Liver (tissue), 3 donors: ENCODE measurements around the gene CCR4.

Source experiments
- EGR1 ChIP-seq, 2 donors: IDR thresholded peaks; 2 replicates each; pipeline ENCODE4 v1.6.1; 2016 to 2018; ENCODE audit warnings: antibody characterized with exemption in 2 of 2, low read depth in 2 of 2
- GABPA ChIP-seq, 2 donors: IDR thresholded peaks in 1 of 2; conservative IDR thresholded peaks in 1 of 2; 2 replicates each; pipeline ENCODE4 v1.6.1; 2016; ENCODE audit warnings: antibody characterized with exemption in 2 of 2, mild to moderate bottlenecking in 1 of 2, moderate library complexity in 1 of 2
- HNF4G ChIP-seq: IDR thresholded peaks from 2 replicates; pipeline ENCODE4 v1.6.1; 2016; ENCODE audit warnings: antibody characterized with exemption
- JUND ChIP-seq, 2 donors: IDR thresholded peaks; 2 replicates each; pipeline ENCODE4 v1.6.1; 2016; ENCODE audit warnings: antibody characterized with exemption in 2 of 2
- RAD21 ChIP-seq, 2 donors: IDR thresholded peaks; 2 replicates each; pipeline ENCODE4 v1.6.1; 2016; ENCODE audit warnings: antibody characterized with exemption in 2 of 2, mild to moderate bottlenecking in 2 of 2
- RXRA ChIP-seq, 2 donors: IDR thresholded peaks; 2 replicates each; pipeline ENCODE4 v1.6.1; 2017 to 2018; ENCODE audit warnings: antibody characterized with exemption in 2 of 2, mild to moderate bottlenecking in 1 of 2
- YY1 ChIP-seq: IDR thresholded peaks from 2 replicates; pipeline ENCODE4 v1.6.1; 2016; ENCODE audit warnings: antibody characterized with exemption, mild to moderate bottlenecking
- TF ChIP-seq, protein P1 (sequence below): fragments of 150-350 bp; IDR thresholded peaks from 2 replicates; pipeline ENCODE4 v1.5.1; 2017; ENCODE audit warnings: improper control_type of control experiment, low read depth, low read length; ENCODE audit not compliant: missing input control
- TF ChIP-seq, protein P2 (sequence below): IDR thresholded peaks from 2 replicates; pipeline ENCODE4 v1.6.1; 2016; ENCODE audit warnings: antibody characterized with exemption, mild to moderate bottlenecking
- TF ChIP-seq, protein P3 (sequence below): IDR thresholded peaks from 2 replicates; pipeline ENCODE4 v1.6.1; 2016; ENCODE audit warnings: antibody characterized with exemption
- TF ChIP-seq, protein P4 (sequence below): IDR thresholded peaks from 2 replicates; pipeline ENCODE4 v1.6.1; 2016; ENCODE audit warnings: antibody characterized with exemption
- donor health status: healthy.
- donor health status: healthy.

DNA sequence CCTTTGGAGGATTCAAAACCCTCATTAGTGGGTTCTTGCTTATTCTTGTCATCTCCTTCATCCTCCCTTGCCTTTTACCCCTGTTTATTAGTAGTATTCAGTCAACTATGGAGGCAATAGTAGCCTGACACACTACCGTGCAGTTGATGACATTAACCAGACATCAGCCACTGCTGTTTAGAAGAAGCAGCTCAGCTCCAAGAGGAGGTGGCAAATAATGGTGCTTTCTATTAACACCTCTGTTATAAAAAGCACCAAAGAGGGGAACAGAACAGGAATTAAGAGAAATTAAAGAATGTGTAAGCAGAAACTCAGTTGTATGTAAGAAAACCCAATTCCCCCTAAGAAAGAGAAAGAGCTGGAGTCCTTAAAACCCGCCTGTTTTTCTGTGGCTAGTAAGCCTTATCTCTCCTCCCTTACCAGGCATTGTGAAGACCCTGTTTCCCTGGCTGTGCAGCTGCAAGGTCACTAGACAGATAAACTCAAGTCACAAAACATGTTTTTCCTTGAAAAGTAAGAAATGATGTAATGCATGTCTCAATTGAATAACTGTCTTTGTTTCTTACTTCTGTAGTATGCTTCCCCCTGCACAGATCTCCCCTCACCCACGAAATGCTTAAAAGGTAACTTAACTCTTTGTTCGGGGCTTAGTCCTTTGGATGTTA, 21.2 kb downstream of the CCR4 start:
- TF ChIP-seq RXRA (IDR thresholded peaks at IDR 0.05): no peak
- TF ChIP-seq, protein P1, sequence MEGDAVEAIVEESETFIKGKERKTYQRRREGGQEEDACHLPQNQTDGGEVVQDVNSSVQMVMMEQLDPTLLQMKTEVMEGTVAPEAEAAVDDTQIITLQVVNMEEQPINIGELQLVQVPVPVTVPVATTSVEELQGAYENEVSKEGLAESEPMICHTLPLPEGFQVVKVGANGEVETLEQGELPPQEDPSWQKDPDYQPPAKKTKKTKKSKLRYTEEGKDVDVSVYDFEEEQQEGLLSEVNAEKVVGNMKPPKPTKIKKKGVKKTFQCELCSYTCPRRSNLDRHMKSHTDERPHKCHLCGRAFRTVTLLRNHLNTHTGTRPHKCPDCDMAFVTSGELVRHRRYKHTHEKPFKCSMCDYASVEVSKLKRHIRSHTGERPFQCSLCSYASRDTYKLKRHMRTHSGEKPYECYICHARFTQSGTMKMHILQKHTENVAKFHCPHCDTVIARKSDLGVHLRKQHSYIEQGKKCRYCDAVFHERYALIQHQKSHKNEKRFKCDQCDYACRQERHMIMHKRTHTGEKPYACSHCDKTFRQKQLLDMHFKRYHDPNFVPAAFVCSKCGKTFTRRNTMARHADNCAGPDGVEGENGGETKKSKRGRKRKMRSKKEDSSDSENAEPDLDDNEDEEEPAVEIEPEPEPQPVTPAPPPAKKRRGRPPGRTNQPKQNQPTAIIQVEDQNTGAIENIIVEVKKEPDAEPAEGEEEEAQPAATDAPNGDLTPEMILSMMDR: no peak
- TF ChIP-seq, protein P2, sequence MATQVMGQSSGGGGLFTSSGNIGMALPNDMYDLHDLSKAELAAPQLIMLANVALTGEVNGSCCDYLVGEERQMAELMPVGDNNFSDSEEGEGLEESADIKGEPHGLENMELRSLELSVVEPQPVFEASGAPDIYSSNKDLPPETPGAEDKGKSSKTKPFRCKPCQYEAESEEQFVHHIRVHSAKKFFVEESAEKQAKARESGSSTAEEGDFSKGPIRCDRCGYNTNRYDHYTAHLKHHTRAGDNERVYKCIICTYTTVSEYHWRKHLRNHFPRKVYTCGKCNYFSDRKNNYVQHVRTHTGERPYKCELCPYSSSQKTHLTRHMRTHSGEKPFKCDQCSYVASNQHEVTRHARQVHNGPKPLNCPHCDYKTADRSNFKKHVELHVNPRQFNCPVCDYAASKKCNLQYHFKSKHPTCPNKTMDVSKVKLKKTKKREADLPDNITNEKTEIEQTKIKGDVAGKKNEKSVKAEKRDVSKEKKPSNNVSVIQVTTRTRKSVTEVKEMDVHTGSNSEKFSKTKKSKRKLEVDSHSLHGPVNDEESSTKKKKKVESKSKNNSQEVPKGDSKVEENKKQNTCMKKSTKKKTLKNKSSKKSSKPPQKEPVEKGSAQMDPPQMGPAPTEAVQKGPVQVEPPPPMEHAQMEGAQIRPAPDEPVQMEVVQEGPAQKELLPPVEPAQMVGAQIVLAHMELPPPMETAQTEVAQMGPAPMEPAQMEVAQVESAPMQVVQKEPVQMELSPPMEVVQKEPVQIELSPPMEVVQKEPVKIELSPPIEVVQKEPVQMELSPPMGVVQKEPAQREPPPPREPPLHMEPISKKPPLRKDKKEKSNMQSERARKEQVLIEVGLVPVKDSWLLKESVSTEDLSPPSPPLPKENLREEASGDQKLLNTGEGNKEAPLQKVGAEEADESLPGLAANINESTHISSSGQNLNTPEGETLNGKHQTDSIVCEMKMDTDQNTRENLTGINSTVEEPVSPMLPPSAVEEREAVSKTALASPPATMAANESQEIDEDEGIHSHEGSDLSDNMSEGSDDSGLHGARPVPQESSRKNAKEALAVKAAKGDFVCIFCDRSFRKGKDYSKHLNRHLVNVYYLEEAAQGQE: no peak
- no peak for TF ChIP-seq JUND (IDR thresholded peaks at IDR 0.05)
- TF ChIP-seq EGR1 (IDR thresholded peaks at IDR 0.05; ENCODE audit: low read depth in 2 of 2): no peak
- TF ChIP-seq, protein P3, sequence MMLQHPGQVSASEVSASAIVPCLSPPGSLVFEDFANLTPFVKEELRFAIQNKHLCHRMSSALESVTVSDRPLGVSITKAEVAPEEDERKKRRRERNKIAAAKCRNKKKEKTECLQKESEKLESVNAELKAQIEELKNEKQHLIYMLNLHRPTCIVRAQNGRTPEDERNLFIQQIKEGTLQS: no peak
- no peak for TF ChIP-seq GABPA (IDR thresholded peaks at IDR 0.05 in 1 of 2, conservative IDR thresholded peaks at IDR 0.05 in 1 of 2)
- no peak for TF ChIP-seq HNF4G
- TF ChIP-seq RAD21 (IDR thresholded peaks at IDR 0.05): no peak
- TF ChIP-seq YY1: no peak
- TF ChIP-seq, protein P4, sequence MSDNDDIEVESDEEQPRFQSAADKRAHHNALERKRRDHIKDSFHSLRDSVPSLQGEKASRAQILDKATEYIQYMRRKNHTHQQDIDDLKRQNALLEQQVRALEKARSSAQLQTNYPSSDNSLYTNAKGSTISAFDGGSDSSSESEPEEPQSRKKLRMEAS: no peak
